A549 (cell line): ENCODE measurements around the gene SERPINE2.

ENCODE experiments used
- CBX2 ChIP-seq: fragments of 200-600 bp; sonication (generic); IDR thresholded peaks from 2 replicates; pipeline ENCODE4 v1.6.1; 2016; ENCODE audit warnings: low read depth, mild to moderate bottlenecking, borderline replicate concordance
- ESRRA ChIP-seq: fragments of 150-350 bp; IDR thresholded peaks from 2 replicates; pipeline ENCODE4 v1.6.1; 2014; ENCODE audit warnings: mild to moderate bottlenecking, low read length, borderline replicate concordance
- RARB ChIP-seq: fragments of 250-450 bp; sonication (Bioruptor Pico); IDR thresholded peaks from 2 replicates; pipeline ENCODE4 v1.8.0; 2021; ENCODE audit warnings: mild to moderate bottlenecking, moderate library complexity

DNA sequence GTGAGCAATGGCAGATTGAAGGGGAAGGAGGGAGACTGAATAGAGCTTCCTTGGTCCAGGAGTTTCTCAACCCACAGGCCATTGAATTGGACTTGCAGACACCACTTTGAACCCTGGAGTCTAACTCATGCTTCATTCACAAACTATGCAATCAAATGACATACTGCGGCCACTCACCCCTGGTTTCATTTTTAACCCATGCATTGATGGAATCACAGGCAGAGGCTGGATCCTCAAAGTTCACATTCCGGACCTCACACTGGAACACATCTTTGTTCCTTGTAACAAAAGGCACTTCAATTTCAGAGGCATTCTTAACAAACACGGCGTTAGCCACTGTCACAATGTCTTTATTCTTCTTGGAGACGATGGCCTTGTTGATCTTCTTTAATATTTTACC lies 41.1 kb downstream of the SERPINE2 start:
- TF ChIP-seq ESRRA (no peak), RARB (CRISPR knock-in tag) (no peak), CBX2 (no peak)
